Stimulated activated CD4-positive, alpha-beta T cell treated with anti-CD3 and anti-CD28 coated beads, TNF-alpha, amount 100 ng/mL, for 48 hours (primary cell): Measurements from ENCODE around the gene FER.
"Not testable (repeated sequence)": the region's sequence is repeated elsewhere in the genome, so short reads cannot be mapped to it uniquely, and the experiment has no call there.

Experiments used
- DNase-seq, 3 donors: peaks; one replicate each; pipeline ENCODE4 v3.0.0-alpha.2; 2020; ENCODE audit warnings: low read depth in 3 of 3

FER gene

GRCh38 chr5:108747111-108747773 lies 455 bp upstream of the FER start:
- no peak for DNase-seq

- DNase-seq = peak; percentile 92 to 98 (median 93)
Measured at GRCh38 chr5:108748401-108749127, 867 bp downstream of the FER start.

- peak in 1 of 3 donors; percentile 8 for DNase-seq
Measured at GRCh38 chr5:108749128-108749861, 1.6 kb downstream of the FER start.

- no peak for DNase-seq
Measured at GRCh38 chr5:108753331-108753730, 5.6 kb downstream of the FER start.

GRCh38 chr5:108753877-108754276 lies 6.2 kb downstream of the FER start:
- no peak for DNase-seq

- DNase-seq = no peak
Measured at GRCh38 chr5:108760512-108760911, 12.8 kb downstream of the FER start.

GRCh38 chr5:108762660-108763059 lies 15.0 kb downstream of the FER start:
- no peak for DNase-seq

- DNase-seq = no peak
Measured at GRCh38 chr5:108763222-108763916, 15.7 kb downstream of the FER start.

- no peak for DNase-seq
Measured at GRCh38 chr5:108765647-108766046, 17.9 kb downstream of the FER start.

- not testable (repeated sequence) for DNase-seq
Measured at GRCh38 chr5:108766916-108767315, 19.2 kb downstream of the FER start.

GRCh38 chr5:108769352-108769751 lies 21.7 kb downstream of the FER start:
- DNase-seq = no peak

- DNase-seq = no peak
Measured at GRCh38 chr5:108772626-108773025, 24.9 kb downstream of the FER start.

GRCh38 chr5:108773330-108773729 lies 25.6 kb downstream of the FER start:
- no peak for DNase-seq

GRCh38 chr5:108774079-108774478 lies 26.4 kb downstream of the FER start:
- not testable (repeated sequence) for DNase-seq

GRCh38 chr5:108777582-108777981 lies 29.9 kb downstream of the FER start:
- DNase-seq = not testable (repeated sequence)

GRCh38 chr5:108784577-108784976 lies 36.9 kb downstream of the FER start:
- DNase-seq = not testable (repeated sequence)

GRCh38 chr5:108786806-108787483 lies 39.2 kb downstream of the FER start:
- DNase-seq = no peak

- DNase-seq = no peak
Measured at GRCh38 chr5:108788142-108788541, 40.4 kb downstream of the FER start.

- no peak for DNase-seq
Measured at GRCh38 chr5:108793207-108793606, 45.5 kb downstream of the FER start.

GRCh38 chr5:108794349-108794748 lies 46.7 kb downstream of the FER start:
- not testable (repeated sequence) for DNase-seq

- no peak for DNase-seq
Measured at GRCh38 chr5:108797396-108797795, 49.7 kb downstream of the FER start.
